CD4-positive, alpha-beta T cell (primary cell): Measurements from ENCODE around the gene TDRD9. TPM values are rescaled to one million over a fixed set of nuclear protein-coding genes. Genes with fewer than 3 reads are reported as not detected.

Experiments
- ATAC-seq: fragments of 200-7000 bp; cut with Tn5 transposase; one replicate; pipeline ENCODE4 v1.10.0; 2022; ENCODE audit warnings: mild to moderate bottlenecking; ENCODE audit not compliant: poor library complexity
- CTCF ChIA-PET: fragments of 350-600 bp; sonication (Branson Sonifier 250); formaldehyde crosslinking; loops from one replicate; lab custom pipeline; 2021; ENCODE audit warnings: antibody characterized with exemption, inconsistent platforms; lab: Charles Lee
- POLR2A ChIA-PET: fragments of 350-600 bp; sonication (Branson Sonifier 250); formaldehyde crosslinking; loops from one replicate; lab custom pipeline; 2021; ENCODE audit warnings: antibody characterized with exemption, inconsistent platforms; lab: Charles Lee
- DNase-seq, 14 experiments: peaks; one replicate each; pipeline ENCODE4 v3.0.0-alpha.2; 2013 to 2020; ENCODE audit warnings: mixed read lengths in 2 of 14
- H3K27ac ChIP-seq, 2 donors: one replicate each; pipeline versions ENCODE4 v1.5.1 to v1.7.0; 2013; ENCODE audit warnings: low read length in 2 of 2, low read depth in 1 of 2, mild to moderate bottlenecking in 1 of 2
- H3K27me3 ChIP-seq, 2 experiments: 1 replicate in 1 of 2; 2 replicates in 1 of 2; pipeline versions ENCODE4 v1.6.1 to v1.7.0; 2013; ENCODE audit warnings: low read length in 2 of 2, control low read depth in 1 of 2, mild to moderate bottlenecking in 1 of 2, moderate library complexity in 1 of 2; ENCODE audit not compliant: insufficient read depth in 2 of 2, control insufficient read depth in 1 of 2
- H3K36me3 ChIP-seq: one replicate; pipeline ENCODE4 v1.6.1; 2013; ENCODE audit warnings: low read length, control low read depth; ENCODE audit not compliant: insufficient read depth
- H3K4me1 ChIP-seq: one replicate; pipeline ENCODE4 v1.6.1; 2013; ENCODE audit warnings: low read length, control low read depth; ENCODE audit not compliant: insufficient read depth
- H3K4me3 ChIP-seq: one replicate; pipeline ENCODE4 v1.5.1; 2013; ENCODE audit warnings: mild to moderate bottlenecking, low read length, moderate library complexity
- H3K9me3 ChIP-seq, 2 experiments: 1 replicate in 1 of 2; 2 replicates in 1 of 2; pipeline versions ENCODE4 v1.6.1 to v1.7.0; 2013; ENCODE audit warnings: low read length in 2 of 2, mild to moderate bottlenecking in 2 of 2, control low read depth in 1 of 2, moderate library complexity in 1 of 2; ENCODE audit not compliant: control insufficient read depth in 1 of 2, insufficient read depth in 1 of 2
- H3K27ac Mint-ChIP-seq: one replicate; pipeline ENCODE4 v1.8.0; 2020; ENCODE audit warnings: mixed read lengths
- H3K27me3 Mint-ChIP-seq: one replicate; pipeline ENCODE4 v1.8.0; 2021; ENCODE audit warnings: mixed read lengths
- H3K36me3 Mint-ChIP-seq: one replicate; pipeline ENCODE4 v1.8.0; 2021; ENCODE audit warnings: low read depth, mixed read lengths
- H3K4me1 Mint-ChIP-seq: one replicate; pipeline ENCODE4 v1.8.0; 2021; ENCODE audit warnings: low read depth, mixed read lengths
- H3K4me3 Mint-ChIP-seq: one replicate; pipeline ENCODE4 v1.8.0; 2020; ENCODE audit warnings: mild to moderate bottlenecking, mixed read lengths
- H3K9me3 Mint-ChIP-seq: one replicate; pipeline ENCODE4 v1.8.0; 2020; ENCODE audit warnings: mixed read lengths
- intact Hi-C, 2 experiments: fragments of 100-400 bp; cut with DNase I in 1 of 2; cut with micrococcal nuclease in 1 of 2; formaldehyde crosslinking; loops; one replicate each; pipeline versions ENCODE4 v1.15.1 to v1.9.0; 2023 to 2025; cut with DNase I, micrococcal nuclease
- total RNA-seq, 174 experiments: library from RNA in 2 of 174; stranded (reverse) in 2 of 174; gene quantifications; one replicate each; pipeline ENCODE4 v1.2.3 and lab custom pipeline; 2021 to 2026
- TF ChIP-seq, protein P1 (sequence below): fragments of 200-600 bp; IDR thresholded peaks from one replicate; pipeline ENCODE4 v1.8.0; 2022; ENCODE audit warnings: antibody characterized with exemption, mild to moderate bottlenecking

The TDRD9 gene
- total RNA-seq, 2 experiments from 2014 or later = 0.17 to 0.27 TPM

DNA sequence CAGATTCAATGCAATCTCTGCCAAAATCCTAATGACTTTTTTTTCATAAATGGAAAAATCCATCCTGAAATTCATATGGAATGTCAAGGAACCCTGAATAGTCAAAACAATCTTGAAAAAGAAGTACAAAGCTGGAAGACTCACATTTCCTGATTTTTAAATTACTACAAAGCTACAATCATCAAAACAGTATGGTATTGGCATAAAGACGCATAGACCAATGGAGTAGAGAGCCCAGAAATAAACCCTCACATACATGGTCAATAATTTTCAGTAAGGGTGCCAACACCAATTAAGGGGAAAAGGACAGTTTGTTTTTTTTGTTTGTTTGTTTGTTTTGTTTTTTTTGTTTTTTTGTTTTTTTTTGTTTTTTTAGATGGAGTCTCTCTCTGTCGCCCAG lies 18.7 kb downstream of the TDRD9 start:
- H3K4me1 ChIP-seq = no peaks in the 10 kb centered on the region
- peaks cover 0 to 4% of the 10 kb centered on the region in 2 experiments for H3K9me3 ChIP-seq
- no peak overlapping the region for H3K27ac ChIP-seq
- Mint-ChIP-seq H3K9me3 (no peaks in the 10 kb centered on the region), H3K27me3 (peaks cover 46% of the 10 kb centered on the region), H3K36me3 (no peaks in the 10 kb centered on the region), H3K4me3 (no peak overlapping the region), H3K27ac (no peak overlapping the region), H3K4me1 (no peaks in the 10 kb centered on the region)
- TF ChIP-seq, protein P1, sequence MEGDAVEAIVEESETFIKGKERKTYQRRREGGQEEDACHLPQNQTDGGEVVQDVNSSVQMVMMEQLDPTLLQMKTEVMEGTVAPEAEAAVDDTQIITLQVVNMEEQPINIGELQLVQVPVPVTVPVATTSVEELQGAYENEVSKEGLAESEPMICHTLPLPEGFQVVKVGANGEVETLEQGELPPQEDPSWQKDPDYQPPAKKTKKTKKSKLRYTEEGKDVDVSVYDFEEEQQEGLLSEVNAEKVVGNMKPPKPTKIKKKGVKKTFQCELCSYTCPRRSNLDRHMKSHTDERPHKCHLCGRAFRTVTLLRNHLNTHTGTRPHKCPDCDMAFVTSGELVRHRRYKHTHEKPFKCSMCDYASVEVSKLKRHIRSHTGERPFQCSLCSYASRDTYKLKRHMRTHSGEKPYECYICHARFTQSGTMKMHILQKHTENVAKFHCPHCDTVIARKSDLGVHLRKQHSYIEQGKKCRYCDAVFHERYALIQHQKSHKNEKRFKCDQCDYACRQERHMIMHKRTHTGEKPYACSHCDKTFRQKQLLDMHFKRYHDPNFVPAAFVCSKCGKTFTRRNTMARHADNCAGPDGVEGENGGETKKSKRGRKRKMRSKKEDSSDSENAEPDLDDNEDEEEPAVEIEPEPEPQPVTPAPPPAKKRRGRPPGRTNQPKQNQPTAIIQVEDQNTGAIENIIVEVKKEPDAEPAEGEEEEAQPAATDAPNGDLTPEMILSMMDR = no peak
- DNase-seq (no peak), ATAC-seq (no peak)
- H3K27me3 ChIP-seq = peaks cover 8 to 18% of the 10 kb centered on the region in 2 experiments
- ChIA-PET POLR2A (no interaction called here), CTCF (no interaction called here)
- intact Hi-C loops = no loop called here
- H3K36me3 ChIP-seq = no peaks in the 10 kb centered on the region
- no peak overlapping the region for H3K4me3 ChIP-seq

DNA sequence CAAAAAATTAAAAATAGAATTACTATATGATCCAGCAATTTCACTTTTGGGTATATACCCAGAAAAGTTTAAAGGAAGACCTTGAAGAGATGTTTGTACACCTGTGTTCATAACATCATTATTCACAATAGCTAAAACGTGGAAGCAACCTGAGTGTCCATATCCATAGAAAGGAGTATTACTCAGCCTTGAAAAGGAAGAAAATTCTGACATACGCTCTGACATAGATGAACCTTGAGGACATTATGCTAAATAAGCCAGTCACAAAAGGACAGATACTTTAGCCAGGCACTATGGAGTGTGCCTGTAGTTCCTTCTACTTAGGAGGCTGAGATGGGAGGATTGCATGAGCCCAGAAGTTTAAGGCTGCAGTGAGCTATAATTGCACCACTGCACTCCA lies 20.2 kb downstream of the TDRD9 start:
- Histone ChIP-seq H3K4me3 (no peak overlapping the region), H3K27me3 (peaks cover 8 to 18% of the 10 kb centered on the region in 2 experiments), H3K36me3 (no peaks in the 10 kb centered on the region), H3K4me1 (no peaks in the 10 kb centered on the region), H3K27ac (no peak overlapping the region), H3K9me3 (peaks cover 0 to 4% of the 10 kb centered on the region in 2 experiments)
- POLR2A ChIA-PET = no interaction called here
- TF ChIP-seq, protein P1 = no peak
- H3K36me3 Mint-ChIP-seq = no peaks in the 10 kb centered on the region
- CTCF ChIA-PET = no interaction called here
- H3K9me3 Mint-ChIP-seq = no peaks in the 10 kb centered on the region
- no peak overlapping the region for H3K4me3 Mint-ChIP-seq
- intact Hi-C loops = no loop called here
- H3K27ac Mint-ChIP-seq = no peak overlapping the region
- ATAC-seq = no peak
- no peak for DNase-seq
- peaks cover 44% of the 10 kb centered on the region for H3K27me3 Mint-ChIP-seq
- H3K4me1 Mint-ChIP-seq = no peaks in the 10 kb centered on the region

DNA sequence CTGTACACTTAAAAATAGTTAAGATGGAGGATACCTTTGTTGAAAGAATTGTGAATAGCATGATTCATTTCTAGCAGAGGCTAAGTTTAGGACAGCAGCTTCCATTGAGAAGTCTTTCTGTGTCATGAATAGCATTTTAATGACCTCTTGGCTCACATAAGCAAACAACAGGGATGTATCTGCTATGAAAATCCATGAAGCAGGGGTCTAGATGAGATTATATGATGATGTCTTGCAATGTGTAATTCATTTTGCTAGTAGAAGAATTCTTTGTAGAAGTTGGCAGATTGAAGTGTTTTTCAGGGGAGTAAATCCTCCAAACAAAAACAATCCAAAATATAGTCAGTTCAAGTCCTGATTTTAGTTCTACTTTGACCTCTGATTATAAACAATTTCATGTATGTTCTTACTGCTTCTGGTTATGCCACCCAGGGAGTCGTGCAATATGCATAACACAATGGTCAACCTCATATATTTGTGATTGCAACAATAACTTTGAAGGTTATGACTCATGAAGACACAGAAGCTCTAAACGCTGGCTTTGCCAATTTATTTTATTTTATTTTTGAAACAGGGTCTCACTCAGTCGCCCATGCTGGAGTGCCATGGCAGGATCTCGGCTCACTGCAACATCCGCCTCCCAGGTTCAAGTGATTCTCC lies 21.0 kb downstream of the TDRD9 start:
- Mint-ChIP-seq H3K4me3 (no peak overlapping the region), H3K27me3 (peaks cover 43% of the 10 kb centered on the region), H3K27ac (no peak overlapping the region), H3K4me1 (no peaks in the 10 kb centered on the region), H3K36me3 (no peaks in the 10 kb centered on the region), H3K9me3 (no peaks in the 10 kb centered on the region)
- Histone ChIP-seq H3K9me3 (peaks cover 0 to 4% of the 10 kb centered on the region in 2 experiments), H3K36me3 (no peaks in the 10 kb centered on the region), H3K27ac (no peak overlapping the region), H3K4me3 (no peak overlapping the region), H3K27me3 (peaks cover 8 to 18% of the 10 kb centered on the region in 2 experiments), H3K4me1 (no peaks in the 10 kb centered on the region)
- POLR2A ChIA-PET = no interaction called here
- no peak for DNase-seq
- TF ChIP-seq, protein P1 = no peak
- CTCF ChIA-PET = interaction anchor here (1.1 kb wide), 1 partner anchor 140 kb away, joined by 3 read pairs; no protein-coding TSS in a partner anchor
- no peak for ATAC-seq
- intact Hi-C loops = no loop called here
